Activated CD8-positive, alpha-beta memory T cell treated with anti-CD3 and anti-CD28 coated beads for 1 hour (primary cell): ENCODE data around the gene C1QTNF6.

Experiments used
- DNase-seq, 2 donors: peaks; one replicate each; pipeline ENCODE4 v3.0.0-alpha.2; 2020; ENCODE audit warnings: low read depth in 1 of 2; ENCODE audit errors: extremely low read depth in 1 of 2

C1QTNF6 gene

DNA sequence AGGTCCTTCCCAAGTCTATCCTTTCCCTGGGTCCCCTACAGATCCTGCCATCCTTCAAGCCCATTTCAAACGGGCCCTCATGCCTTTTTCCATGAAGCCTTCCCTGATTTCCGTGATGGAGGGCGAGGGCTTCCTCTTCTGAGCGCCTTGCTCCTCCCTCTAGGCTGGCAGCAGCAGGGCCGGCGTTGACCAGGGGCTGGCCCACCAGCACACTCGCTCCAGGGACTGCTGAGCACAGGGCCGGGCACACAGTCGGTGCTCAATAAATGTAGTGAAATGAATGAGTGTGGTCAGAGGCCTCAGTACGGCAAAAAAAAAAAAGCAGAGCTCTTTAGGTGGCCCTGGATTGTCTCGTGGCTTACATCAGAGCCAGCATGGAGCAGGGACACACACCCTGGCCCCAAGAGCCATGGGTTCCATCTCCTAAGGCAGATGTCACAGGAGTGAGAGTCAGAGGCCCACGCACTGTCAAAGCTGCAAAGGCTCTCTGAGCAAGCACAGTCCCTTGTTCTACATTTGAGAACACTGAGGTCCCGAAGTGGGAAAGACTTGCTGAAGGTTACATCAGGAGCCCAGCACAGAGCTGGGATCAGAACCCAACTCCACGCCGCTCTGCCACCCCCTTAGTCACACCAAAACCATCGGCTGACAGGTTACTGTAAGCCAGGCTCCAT lies 41.4 kb downstream of the C1QTNF6 start:
- DNase-seq, result no peak

DNA sequence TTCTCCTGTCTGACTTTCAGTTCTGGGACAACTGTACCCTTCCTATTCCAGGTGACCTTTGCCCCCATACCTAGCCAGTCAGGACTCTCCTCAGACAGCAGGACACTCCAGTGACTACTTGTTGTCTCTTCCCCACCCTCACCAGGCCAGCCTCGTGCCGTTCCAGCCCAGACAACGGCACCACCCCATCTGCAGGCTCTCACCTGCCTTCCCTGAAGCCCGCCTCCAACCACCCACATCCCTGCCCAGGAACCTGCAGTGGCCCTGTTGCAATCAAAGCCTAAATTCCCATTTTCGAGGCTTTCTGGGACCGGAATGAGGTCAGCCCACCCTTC lies 42.0 kb downstream of the C1QTNF6 start:
- DNase-seq, result no peak

- DNase-seq, result no peak
Observed at GRCh38 chr22:37145180-37146050, 42.6 kb downstream of the C1QTNF6 start.

DNA sequence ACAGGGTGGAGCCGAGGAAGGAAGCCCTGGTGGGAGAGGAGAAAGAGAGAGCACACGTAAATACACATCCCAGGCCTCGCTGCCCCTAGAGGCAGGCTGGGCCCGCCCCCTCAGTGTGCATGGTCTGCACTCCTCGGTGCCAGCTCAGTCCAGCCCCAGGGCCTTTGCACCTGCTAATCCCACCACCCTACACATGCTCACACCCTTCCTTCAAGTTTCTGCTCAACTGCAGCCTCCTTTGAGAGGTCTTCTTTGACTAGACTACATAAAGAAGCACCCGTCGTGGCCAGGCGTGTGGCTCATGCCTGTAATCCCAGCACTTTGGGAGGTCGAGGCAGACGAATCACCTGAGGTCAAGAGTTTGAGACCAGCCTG lies 43.9 kb downstream of the C1QTNF6 start:
- no peak for DNase-seq

DNA sequence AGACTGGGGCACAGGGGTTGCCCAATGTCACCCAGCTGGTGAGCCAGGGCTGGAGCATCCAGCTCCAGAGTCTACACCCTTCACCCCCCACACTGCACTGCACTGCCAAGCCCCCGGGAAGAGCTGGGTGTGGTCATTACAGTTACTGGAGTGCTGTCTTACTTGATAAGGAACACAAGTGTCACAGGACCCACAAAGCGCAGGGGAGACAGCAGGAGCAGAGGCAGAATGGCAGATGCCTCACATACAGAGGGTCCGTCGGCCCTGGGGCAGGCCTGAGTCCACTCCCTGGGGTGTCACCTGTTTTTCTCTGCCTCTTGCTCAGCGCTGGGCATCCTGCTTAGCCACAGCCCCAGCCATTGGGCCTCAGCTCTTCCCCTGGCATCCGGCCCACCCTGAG lies 46.1 kb downstream of the C1QTNF6 start:
- no peak for DNase-seq

GRCh38 chr22:37141476-37141875 lies 46.6 kb downstream of the C1QTNF6 start:
- no peak for DNase-seq

DNA sequence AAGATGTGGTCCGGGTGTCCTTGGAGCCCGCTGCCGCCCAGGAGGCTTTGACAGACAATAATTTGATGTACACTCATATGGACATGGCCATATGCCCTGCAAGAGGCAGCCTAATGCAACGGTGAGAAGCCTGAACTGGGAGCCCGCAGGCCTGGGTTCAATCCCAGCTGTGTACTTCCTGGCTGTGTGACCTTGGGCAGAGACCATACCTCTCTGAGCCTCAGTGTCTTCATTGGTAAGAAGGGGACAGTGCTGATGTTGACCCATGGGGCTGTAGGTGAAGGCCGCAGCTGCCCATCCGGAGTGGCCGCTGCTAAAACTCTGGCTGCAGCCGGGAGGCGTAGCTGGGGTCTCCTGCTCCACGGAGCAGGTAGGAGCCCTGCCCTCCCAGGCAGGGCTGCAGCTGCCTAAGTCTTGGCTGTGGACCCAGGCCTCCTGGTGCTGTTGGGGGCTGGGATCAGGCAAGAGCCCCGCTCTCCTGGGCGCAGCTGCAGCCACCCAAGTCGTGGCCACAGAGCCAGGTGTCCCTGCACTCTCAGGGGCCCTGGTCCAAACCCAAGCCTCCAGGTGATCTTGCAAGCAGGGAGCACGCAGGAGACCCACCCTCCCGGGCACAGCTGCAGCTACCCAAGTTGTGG lies 47.2 kb downstream of the C1QTNF6 start:
- DNase-seq, result no peak

DNA sequence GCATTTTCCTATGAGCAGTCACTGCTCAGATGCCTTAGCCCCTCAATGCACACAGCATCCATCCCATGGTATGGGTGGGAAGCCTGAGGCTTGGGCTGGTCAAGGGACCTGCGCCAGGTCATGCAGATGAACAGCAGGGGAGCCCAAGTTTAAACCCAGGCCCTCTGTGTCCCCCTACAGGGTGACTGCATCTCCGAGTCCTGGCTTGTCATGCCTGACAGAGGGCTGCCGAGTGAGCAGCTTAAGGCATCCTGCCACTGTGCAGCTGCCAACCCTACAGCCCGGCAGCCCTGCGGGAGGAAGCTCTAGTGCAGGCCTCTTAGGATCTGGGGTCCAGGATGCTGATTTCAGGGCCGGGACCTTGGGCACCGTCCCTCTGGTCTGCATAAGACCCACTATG lies 48.3 kb downstream of the C1QTNF6 start:
- DNase-seq, result no peak

- no peak for DNase-seq
Observed at GRCh38 chr22:37138849-37139561, 49.0 kb downstream of the C1QTNF6 start.

DNA sequence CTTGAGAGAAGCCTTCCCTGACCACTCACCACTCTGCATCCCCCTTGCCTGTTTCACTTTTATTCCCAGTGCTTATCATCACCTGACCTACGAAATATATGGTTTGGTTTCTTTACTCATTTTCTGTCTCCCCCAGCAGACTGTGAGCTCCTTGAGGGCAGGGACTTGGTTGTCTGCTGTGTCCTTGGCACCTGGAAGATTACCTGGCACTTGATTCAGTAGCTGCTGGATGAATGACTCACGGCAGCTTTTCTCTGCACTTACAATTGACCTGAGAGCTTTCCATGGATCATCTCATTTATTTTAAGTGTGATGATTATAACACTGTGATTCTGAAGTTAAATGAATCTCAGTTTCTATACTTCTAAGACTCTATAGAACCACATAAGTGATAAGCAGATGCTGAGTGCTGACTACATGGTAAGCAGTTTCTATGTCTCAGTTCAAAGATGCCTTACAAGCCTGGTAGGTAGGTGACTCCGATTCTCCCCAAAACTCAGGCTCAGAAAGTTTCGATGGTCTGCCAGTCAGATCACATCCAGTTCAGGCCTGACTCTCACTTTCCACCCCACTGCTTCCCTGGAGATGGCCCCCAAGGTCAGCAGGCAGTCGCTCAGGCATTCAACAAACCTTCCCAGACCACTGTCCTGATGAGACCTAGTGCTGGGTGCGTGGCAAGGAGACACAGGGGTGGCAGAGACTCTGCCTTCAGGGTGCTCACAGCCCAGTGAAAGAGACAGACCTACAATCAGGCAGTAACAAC lies 50.0 kb downstream of the C1QTNF6 start:
- no peak for DNase-seq

DNA sequence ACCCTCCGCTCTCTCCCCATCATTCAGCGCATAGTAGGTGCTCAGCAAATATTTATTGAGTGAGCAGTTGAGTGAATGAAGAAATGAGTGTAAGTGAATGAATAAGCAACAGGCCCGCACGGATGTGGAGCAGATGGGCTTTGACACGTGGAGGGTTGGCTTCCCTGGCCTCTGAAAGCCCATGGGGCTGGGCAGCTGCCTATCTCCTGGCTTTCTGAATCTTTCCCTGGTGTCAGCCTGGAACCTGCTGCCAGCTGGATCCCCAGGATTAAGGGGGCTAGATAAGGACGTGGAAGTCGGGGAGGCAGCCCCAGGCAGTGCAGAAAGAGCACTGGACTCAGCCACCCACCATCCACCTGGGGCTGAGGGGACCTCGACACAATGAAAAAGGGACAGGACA lies 50.9 kb downstream of the C1QTNF6 start:
- no peak for DNase-seq

DNA sequence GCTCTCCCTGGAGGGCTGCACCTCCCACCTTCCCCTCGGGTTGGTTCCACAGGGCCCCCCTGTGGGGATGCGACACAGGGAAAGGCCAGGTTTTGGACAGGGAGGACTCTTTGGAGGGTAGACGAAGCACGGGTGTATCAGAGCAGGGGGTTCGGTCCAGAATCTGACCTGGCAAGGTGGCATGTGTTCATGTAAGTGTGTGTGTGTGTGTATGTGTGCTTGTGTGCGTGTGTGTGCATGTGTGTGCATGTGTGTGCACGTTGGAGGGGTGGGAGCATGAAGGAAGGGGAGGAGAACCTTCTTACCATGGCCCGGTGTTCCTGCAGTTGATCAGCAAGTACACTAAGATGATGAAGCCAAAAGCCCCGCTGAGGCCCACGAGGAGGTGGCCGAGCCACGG lies 53.0 kb downstream of the C1QTNF6 start:
- no peak for DNase-seq

GRCh38 chr22:37133304-37134018 lies 54.6 kb downstream of the C1QTNF6 start:
- DNase-seq, result no peak

DNA sequence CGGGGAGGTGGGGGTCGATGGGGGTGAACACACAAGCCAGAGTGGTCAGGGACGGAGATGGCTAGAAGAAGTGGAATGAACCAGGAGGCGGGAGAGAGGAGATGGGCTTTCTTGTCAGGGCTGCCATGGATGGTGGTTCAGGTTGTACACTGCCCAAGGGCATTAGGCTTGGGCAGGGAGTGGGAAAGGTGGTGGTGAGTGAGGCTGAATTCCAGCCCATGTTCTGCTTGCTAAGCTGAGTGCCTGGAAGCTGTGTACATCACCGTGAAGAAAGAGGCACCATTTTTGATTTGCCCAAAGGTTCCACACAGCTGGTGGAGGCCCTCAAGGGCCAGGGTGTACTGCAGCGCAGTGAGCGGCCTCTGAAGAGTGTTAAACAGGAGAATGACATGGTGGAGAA lies 55.3 kb downstream of the C1QTNF6 start:
- no peak for DNase-seq
